ENCODE measurements around the gene ABT1.
"Not testable (repeated sequence)": the region's sequence is repeated elsewhere in the genome, so short reads cannot be mapped to it uniquely, and the experiment has no call there.

Gene ABT1

DNA sequence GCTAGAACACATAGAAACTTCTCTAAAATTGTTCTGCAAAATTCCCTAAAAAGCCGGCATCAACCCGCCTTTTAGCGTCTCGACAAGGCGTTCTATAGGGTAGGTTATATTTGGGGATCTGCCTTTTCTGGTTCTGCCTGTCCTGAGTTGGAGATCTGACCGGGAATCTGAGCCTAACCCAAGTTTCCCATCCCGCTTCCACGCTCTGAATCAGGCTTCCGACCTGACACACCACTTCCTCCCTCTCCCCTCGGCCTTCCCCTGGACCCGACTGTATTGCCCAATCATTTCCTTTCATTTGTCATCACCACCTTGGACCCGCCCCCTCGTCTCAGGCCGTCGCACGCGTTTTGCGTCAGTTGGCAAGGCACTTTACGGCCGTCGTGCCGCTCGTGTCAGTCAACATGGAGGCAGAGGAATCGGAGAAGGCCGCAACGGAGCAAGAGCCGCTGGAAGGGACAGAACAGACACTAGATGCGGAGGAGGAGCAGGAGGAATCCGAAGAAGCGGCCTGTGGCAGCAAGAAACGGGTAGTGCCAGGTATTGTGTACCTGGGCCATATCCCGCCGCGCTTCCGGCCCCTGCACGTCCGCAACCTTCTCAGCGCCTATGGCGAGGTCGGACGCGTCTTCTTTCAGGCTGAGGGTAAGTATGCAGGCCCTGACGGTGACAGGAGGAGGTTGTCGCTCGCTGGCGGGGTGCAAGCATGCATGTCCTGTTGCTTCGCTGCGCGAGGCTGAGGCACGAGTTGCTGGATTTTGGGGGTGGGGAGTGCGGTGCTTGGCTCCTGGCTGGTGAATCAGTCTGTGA is at the start of gene ABT1:
Gene ABT1, plus strand, starts transcription at position 375 of the 810 bp plus-strand sequence. Its CDS starts 30 bp downstream, at position 405.
- Histone ChIP-seq H3K27me3 (ENCODE audit: control insufficient read depth, low read length) (no peaks in the 10 kb centered on the region), H3K9me2 (replicated peaks; ENCODE audit: control insufficient read depth, low read length) (no peaks in the 10 kb centered on the region), H3K36me3 (ENCODE audit: control insufficient read depth, low read length) (peaks cover 32% of the 10 kb centered on the region), H3K4me2 (ENCODE audit: low read length) (peak within 1 kb of the TSS; percentile 97), H4K20me1 (ENCODE audit: control insufficient read depth, insufficient read depth, low read depth, low read length) (peaks cover 4% of the 10 kb centered on the region; the same call in 1 of the 2 replicates), H3K4me1 (ENCODE audit: control insufficient read depth, low read length) (peaks cover 26% of the 10 kb centered on the region), H3F3A (ENCODE audit: control insufficient read depth, insufficient read depth) (peaks cover 7% of the 10 kb centered on the region), H3K27ac (ENCODE audit: low read depth, low read length) (peak within 1 kb of the TSS; percentile 56), H3K9me3 (ENCODE audit: control insufficient read depth, insufficient read depth, low read length) (no peaks in the 10 kb centered on the region), H3K79me2 (ENCODE audit: control insufficient read depth, low read length) (peaks cover 28% of the 10 kb centered on the region), H3K4me3 (ENCODE audit: low read length) (peak within 1 kb of the TSS; percentile 99)
- TF ChIP-seq, protein P1, sequence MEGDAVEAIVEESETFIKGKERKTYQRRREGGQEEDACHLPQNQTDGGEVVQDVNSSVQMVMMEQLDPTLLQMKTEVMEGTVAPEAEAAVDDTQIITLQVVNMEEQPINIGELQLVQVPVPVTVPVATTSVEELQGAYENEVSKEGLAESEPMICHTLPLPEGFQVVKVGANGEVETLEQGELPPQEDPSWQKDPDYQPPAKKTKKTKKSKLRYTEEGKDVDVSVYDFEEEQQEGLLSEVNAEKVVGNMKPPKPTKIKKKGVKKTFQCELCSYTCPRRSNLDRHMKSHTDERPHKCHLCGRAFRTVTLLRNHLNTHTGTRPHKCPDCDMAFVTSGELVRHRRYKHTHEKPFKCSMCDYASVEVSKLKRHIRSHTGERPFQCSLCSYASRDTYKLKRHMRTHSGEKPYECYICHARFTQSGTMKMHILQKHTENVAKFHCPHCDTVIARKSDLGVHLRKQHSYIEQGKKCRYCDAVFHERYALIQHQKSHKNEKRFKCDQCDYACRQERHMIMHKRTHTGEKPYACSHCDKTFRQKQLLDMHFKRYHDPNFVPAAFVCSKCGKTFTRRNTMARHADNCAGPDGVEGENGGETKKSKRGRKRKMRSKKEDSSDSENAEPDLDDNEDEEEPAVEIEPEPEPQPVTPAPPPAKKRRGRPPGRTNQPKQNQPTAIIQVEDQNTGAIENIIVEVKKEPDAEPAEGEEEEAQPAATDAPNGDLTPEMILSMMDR (IDR thresholded peaks at IDR 0.05; ENCODE audit: low read depth, low read length, poor library complexity, severe bottlenecking), result no peak
- TF ChIP-seq EZH2phosphoT487 (IDR thresholded peaks at IDR 0.05; ENCODE audit: borderline replicate concordance, low read length), result no peak

DNA sequence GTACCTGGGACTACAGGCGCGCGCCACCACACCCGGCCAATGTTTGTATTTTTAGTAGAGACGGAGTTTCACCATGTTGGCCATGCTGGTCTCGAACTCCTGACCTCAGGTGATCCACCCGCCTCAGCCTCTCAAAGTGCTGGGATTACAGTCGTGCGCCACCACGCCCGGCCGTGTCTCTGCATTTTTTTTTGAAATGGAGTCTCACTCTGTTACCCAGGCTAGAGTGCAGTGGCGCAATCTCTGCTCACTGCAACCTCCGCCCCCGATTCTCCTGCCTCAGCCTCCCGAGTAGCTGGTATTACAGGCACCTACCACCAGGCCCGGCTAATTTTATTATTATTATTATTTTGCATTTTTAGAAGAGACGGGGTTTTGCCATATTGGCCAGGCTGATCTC is 49.4 kb upstream of the ABT1 start:
- not testable (repeated sequence) for H3K27me3 ChIP-seq (ENCODE audit: control insufficient read depth, low read length); H3K9me3 ChIP-seq (ENCODE audit: control insufficient read depth, insufficient read depth, low read length); H3K9me2 ChIP-seq (replicated peaks; ENCODE audit: control insufficient read depth, low read length); H3K4me3 ChIP-seq (ENCODE audit: low read length); H3K4me2 ChIP-seq (ENCODE audit: low read length); H4K20me1 ChIP-seq (ENCODE audit: control insufficient read depth, insufficient read depth, low read depth, low read length); H3K27ac ChIP-seq (ENCODE audit: low read depth, low read length)
- H3K4me1 ChIP-seq (ENCODE audit: control insufficient read depth, low read length), result peaks cover 21% of the 10 kb centered on the region
- peaks cover 38% of the 10 kb centered on the region for H3K36me3 ChIP-seq (ENCODE audit: control insufficient read depth, low read length)
- peaks cover 17% of the 10 kb centered on the region for H3K79me2 ChIP-seq (ENCODE audit: control insufficient read depth, low read length)
- peaks cover 24% of the 10 kb centered on the region for H3F3A ChIP-seq (ENCODE audit: control insufficient read depth, insufficient read depth)

DNA sequence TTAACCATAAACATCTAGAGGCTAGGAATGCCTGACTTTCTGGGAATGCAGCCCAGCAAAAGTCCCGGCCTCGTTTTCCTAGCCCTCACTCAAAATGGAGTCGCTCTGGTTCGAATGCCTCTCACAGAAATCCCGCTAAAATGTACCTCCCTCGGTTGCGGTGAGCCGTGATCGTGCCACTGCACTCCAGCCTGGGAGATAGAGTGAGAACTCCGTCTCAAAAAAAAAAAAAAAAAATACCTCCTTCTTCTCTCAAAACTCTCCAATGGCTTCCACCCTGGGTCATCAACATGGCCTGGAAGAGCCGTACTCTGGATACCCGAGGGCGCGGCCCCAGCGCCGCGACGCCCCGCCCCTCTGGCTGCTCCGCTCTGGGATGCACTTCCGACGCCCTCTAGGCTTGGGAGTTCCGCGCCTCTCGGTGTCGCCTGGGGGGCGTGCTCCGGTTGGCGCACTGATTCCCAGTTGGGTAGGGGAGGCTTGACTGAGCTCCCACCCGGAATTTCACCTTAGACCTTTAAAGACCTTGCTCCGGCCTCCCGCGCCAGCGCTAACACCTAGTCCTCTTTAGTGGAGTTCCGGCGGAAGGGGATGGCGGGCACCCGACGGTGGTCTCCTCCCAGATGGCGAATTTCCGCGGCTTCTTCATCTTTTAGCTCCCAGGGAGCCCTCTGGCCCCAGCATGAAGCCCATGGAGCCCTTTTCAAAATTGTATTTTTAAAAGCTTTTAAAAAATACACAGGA is 46.3 kb upstream of the ABT1 start:
- Histone ChIP-seq H3F3A (ENCODE audit: control insufficient read depth, insufficient read depth) (peaks cover 39% of the 10 kb centered on the region), H3K79me2 (ENCODE audit: control insufficient read depth, low read length) (no peaks in the 10 kb centered on the region), H3K36me3 (ENCODE audit: control insufficient read depth, low read length) (peaks cover 13% of the 10 kb centered on the region), H3K27ac (ENCODE audit: low read depth, low read length) (peak overlapping the region; percentile 44), H3K9me3 (ENCODE audit: control insufficient read depth, insufficient read depth, low read length) (no peaks in the 10 kb centered on the region), H3K9me2 (replicated peaks; ENCODE audit: control insufficient read depth, low read length) (no peaks in the 10 kb centered on the region), H4K20me1 (ENCODE audit: control insufficient read depth, insufficient read depth, low read depth, low read length) (no peaks in the 10 kb centered on the region), H3K4me2 (ENCODE audit: low read length) (peak overlapping the region; percentile 75), H3K27me3 (ENCODE audit: control insufficient read depth, low read length) (no peaks in the 10 kb centered on the region), H3K4me1 (ENCODE audit: control insufficient read depth, low read length) (peaks cover 41% of the 10 kb centered on the region), H3K4me3 (ENCODE audit: low read length) (peak overlapping the region; percentile 84)
- no peak for TF ChIP-seq EZH2phosphoT487 (IDR thresholded peaks at IDR 0.05; ENCODE audit: borderline replicate concordance, low read length)
- TF ChIP-seq, protein P1 (IDR thresholded peaks at IDR 0.05; ENCODE audit: low read depth, low read length, poor library complexity, severe bottlenecking), result no peak

DNA sequence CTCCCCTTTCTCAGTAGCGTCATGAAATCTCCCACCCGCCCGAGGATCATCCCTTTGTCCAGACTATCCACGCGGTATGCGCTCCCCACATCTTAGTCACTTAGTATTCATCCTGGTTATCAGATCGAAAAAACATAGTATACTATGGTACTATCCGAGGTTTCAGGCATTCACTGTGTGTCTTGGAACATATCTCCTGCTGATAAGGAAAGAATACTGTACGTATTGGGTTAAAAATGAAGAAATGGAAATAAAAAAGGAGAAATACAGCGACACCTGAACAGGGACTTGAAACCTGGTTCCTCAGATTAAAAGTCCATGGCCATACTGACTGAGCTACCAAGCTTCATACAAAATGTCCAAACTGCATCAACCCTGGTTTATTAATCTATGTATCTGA is 44.5 kb upstream of the ABT1 start:
- H3F3A ChIP-seq (ENCODE audit: control insufficient read depth, insufficient read depth), result peaks cover 32% of the 10 kb centered on the region
- no peaks in the 10 kb centered on the region for H3K36me3 ChIP-seq (ENCODE audit: control insufficient read depth, low read length)
- no peak for TF ChIP-seq EZH2phosphoT487 (IDR thresholded peaks at IDR 0.05; ENCODE audit: borderline replicate concordance, low read length)
- TF ChIP-seq, protein P1 (IDR thresholded peaks at IDR 0.05; ENCODE audit: low read depth, low read length, poor library complexity, severe bottlenecking), result no peak
- H3K27ac ChIP-seq (ENCODE audit: low read depth, low read length), result no peak overlapping the region
- peak overlapping the region; percentile 99 for H3K4me3 ChIP-seq (ENCODE audit: low read length)
- no peaks in the 10 kb centered on the region for H3K27me3 ChIP-seq (ENCODE audit: control insufficient read depth, low read length)
- H3K4me2 ChIP-seq (ENCODE audit: low read length), result peak overlapping the region; percentile 87
- no peaks in the 10 kb centered on the region for H3K9me3 ChIP-seq (ENCODE audit: control insufficient read depth, insufficient read depth, low read length)
- H3K9me2 ChIP-seq (replicated peaks; ENCODE audit: control insufficient read depth, low read length), result no peaks in the 10 kb centered on the region
- H4K20me1 ChIP-seq (ENCODE audit: control insufficient read depth, insufficient read depth, low read depth, low read length), result no peaks in the 10 kb centered on the region
- no peaks in the 10 kb centered on the region for H3K79me2 ChIP-seq (ENCODE audit: control insufficient read depth, low read length)
- peaks cover 48% of the 10 kb centered on the region for H3K4me1 ChIP-seq (ENCODE audit: control insufficient read depth, low read length)

All from DOHH2 (cell line).